Stimulated activated CD8-positive, alpha-beta memory T cell treated with anti-CD3 and anti-CD28 coated beads, Interleukin-15, amount 100 ng/mL, for 4 hours (primary cell): ENCODE results near the gene ZNF672.
A peak's percentile ranks its signal among the peaks of the same experiment; 100 is the strongest.
"Not testable (repeated sequence)": the region's sequence is repeated elsewhere in the genome, so short reads cannot be mapped to it uniquely, and the experiment has no call there.

Experiments used
- DNase-seq, 2 donors: peaks; one replicate each; pipeline ENCODE4 v3.0.0-alpha.2; 2020; ENCODE audit warnings: low read depth in 2 of 2

ZNF672 gene

DNA sequence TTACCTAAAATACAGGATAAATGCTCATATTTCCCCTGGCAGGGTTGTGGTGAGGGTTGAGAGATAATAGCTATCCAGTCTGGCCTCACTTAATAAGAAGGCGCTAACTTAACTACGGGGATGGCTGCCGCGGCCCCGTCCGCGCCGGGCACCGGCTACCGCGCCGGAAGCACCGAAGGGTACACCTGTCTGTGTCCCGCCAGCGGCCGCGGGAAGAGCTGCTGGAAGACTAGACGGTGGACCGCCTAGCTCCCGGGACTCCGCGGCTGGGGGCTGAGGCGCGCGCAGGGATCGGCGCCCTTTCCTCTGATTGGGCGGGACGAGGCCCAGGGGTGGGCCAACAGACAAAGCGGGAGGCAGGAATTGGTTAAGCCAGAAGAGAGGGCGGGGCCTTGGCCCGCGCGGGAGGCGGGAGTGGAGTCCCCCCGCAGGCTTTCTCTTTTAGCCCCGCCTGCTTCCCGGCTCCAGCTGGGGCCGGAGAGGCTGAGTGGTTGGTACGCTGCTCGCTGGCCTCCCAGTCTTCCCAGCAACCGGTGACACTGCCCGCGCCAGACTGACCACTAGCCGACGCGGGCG, at the start of gene ZNF672:
TSS of gene ZNF672 (plus strand) at position 444 of the 576 bp plus-strand sequence. CDS start 9,051 bp downstream, outside the sequence.
- DNase-seq: peak; percentile 84 to 87

DNA sequence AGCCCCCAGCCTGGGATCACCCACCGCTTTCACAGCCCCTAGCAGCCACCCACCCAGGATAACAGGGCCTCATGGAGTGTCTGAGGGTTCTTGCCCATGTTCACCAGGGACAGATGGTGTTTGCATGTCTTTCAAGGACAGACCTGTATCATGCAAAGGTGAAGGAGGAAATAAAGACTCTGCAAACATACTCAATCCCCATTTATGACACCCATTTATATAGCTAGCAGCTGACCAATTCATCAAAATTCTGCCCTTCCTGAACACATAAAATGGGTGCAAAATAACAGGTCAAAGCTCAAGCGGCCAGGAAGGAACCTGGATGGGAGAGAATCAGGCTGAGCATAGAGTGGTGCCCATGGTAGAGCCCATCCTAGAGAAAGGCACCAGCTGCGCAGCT, 49.7 kb upstream of the ZNF672 start:
- no peak for DNase-seq

DNA sequence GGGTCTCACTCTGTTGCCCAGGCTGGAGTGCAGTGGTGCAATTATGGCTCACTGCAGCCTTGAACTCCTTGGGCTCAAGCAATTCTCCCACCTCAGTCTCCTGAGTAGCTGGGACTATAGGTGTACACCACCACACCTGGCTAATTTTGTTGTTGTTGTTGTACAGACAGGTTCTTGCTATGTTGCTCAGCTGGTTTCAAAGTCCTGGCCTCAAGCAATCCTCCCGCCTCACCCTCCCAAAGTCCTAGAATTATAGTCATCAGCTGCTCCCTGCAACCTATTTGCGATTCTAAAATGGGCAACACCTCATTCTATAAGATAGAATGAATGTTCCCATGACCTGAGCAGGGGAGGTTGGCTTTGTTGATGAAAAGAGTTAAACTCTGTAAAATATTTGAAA, 48.7 kb upstream of the ZNF672 start:
- DNase-seq: not testable (repeated sequence)

DNA sequence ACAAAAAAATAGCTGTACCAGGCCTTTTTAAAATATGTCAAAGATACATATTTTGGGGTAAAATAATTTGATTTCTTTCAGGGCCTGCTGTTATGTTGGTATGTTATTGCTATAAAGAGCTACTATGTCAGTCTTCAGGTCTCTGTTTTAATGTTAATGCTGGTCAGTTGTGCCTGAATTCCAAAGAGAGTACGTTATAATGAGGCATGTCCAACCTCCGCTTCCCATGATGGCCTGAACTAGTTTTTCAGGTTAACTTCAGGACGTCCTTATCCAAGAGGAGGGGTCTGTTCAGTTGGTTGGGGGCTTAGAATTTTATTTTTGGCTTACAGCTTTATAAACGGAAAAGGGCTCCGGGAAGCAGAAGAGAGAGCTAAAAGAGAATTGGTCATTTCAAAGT, 47.6 kb upstream of the ZNF672 start:
- DNase-seq: no peak

DNA sequence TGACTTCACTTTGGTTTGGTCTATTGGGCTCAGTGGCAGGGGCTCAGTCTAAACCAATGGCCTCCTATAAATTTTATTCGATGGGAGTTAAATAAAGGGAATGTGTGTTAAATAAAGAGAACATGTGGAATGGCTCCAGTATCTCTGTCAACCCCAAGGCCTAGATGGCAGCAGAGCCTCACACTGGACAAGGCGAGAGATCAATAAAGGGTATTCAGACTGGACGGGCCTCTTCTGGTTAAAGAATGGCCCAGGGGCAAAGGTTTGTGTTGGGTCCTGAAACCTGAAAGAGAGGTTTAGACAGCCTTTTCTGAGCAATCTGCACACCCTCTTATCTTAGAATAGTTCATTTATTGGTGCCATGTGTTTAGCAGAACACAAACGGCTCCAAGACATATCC, 47.0 kb upstream of the ZNF672 start:
- DNase-seq: no peak

DNA sequence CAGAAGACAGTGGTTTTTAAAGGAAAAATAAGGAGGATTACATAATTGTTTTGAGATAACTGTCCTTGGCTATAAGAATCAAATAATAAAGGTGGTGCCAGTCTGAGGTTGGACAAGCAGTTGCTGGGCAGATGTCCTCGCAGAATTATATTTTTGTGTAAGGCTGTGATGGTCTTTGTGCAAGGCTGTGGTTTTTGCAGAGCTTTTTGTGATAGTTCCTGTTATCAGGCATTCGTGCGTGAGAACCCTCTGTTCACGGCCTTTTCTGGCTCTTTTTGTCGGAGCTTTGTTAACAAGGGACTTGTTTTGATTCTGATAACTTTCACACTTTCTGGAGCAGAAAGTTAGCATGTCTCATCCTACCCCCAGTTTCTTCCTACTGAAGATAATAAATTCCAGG, 45.7 kb upstream of the ZNF672 start:
- DNase-seq: no peak

DNA sequence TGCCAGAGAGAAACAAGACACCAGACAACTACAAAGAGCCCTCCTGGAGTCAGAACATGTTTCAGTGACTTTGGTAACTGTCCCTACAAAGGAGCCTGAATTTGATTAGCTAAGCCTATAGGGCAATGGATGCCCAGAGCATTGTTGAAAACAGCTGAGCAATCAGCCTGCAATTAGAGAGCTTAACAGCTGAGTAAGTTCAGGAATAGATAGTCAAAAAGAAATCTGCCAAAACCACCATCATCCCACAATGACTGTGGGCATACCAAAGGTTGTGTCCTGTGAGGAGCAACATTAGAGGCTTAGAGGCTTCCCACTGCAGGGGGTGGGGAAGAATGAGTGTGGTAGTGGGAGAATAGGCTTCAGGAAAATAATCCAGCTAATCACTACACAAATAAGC, 44.4 kb upstream of the ZNF672 start:
- DNase-seq: no peak

DNA sequence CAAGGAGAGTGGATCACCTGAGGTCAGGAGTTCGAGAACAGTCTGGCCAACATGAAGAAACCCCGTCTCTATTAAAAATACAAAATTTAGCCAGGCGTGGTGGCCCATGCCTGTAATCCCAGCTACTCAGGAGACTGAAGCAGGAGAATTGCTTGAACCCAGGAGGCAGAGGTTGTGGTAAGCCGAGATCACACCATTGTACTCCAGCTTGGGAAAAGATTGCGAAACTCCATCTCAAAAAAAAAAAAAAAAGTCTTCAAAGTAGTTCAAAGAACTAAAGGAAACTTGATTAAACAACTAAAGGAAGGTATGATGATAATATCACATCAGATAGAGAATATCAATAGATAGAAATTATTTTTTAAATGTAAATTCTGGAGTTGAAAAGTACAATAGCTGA, 43.4 kb upstream of the ZNF672 start:
- not testable (repeated sequence) for DNase-seq

DNA sequence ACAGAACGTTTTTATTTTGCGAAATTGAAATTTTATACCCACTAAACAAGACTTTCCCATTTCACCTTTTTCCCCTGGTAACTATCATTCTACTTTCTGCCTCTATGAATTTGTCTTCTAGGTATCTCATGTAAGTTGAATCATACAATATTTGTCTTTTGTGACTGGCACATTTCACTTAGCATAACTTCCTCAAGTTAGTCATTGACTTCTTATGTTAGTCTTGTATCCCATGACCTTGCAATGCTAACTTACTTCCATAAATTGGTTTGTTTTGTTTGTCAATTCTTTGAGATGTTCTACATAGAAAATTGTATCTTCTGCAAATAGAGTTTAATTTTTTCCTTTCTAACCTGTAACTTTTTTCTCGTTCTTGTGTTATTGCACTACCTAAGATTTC, 39.2 kb upstream of the ZNF672 start:
- DNase-seq: no peak

DNA sequence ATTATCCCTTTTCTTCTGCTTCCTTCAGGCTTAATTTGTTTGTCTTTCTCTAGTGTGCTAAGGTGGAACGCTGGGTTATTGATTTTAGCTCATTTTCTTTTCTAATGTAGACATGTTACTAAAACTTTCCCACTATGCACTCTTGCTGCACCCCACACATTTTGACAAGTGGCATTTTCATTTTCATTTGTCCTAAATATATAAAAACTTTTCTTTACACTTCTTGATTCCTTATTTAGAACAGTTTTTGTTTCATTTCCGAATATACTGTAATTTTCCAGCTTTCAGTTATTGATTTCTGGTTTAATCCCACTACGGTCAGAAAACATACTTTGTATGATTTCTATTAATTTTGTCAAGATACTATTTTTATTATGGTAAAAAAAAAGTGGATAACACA, 37.6 kb upstream of the ZNF672 start:
- DNase-seq: no peak

DNA sequence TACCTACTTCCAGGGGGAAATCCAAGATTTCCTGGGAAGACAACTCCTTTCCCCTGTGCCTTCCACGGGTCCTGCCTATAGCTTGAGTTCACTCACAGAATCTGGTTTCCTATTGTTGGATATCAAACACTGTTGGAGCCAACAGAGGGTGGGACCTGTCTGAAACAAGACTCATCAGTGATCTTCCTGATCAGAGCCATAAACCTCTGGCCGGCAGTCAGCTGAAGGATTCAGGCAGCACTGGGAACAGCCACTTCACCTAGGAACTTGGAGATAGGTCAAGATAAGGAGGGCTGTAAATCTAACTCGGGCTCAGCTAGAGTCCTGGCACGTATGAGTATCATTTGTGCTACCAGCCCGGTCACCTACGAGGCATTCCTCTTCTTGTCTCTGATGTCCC, 35.6 kb upstream of the ZNF672 start:
- DNase-seq: no peak

DNA sequence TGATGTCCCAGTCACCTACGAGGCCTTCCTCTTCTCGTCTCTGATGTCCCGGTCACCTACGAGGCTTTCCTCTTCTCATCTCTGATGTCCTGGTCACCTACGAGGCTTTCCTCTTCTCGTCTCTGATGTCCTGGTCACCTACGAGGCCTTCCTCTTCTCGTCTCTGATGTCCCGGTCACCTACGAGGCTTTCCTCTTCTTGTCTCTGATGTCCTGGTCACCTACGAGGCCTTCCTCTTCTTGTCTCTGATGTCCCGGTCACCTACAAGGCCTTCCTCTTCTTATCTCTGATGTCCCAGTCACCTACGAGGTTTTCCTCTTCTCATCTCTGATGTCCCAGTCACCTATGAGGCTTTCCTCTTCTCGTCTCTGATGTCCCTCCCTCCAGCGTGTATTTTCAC, 34.5 kb upstream of the ZNF672 start:
- DNase-seq: not testable (repeated sequence)

DNA sequence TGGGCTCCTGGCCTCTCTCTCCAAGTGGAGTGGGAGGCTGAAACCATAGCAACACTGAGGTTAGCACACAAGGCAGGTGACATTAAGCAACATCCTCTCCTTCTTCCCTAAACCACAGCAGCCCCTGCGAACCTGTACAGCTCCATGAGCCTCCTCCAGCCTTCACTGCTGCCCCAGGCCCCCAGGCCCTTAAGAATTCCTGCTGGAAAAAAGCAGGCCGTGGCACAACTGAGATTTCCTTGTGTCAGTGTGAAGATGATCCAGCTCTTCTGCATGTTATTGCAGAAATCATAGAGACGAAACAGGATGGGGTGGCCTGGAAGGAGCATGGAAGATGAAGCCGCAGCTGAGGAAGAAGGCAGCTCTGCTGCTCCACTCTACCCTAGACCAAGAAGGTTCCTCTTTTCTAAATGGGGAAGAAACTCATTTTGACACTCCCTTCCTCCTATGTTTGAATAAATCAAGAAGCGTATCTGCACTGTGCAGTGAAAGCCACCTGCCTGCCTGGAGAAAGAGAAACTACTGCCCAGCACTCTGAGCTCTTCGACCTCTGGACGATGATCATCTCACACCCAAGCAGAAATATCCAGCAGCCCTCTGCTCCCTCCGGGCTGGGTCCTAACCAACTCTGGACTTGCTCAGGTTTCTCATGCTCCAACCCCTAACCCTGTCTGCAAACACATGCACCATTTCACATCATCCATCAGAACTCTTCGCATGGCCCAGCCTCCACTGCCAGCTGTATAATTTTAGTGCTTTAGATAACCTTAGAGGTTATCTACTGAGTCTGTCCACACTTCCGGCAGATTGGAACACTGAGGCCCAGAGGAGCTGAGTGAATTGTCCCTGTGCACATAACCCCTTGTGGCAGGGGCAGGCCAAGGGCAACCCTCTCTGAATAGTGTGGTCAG, 33.0 kb upstream of the ZNF672 start:
- no peak for DNase-seq

DNA sequence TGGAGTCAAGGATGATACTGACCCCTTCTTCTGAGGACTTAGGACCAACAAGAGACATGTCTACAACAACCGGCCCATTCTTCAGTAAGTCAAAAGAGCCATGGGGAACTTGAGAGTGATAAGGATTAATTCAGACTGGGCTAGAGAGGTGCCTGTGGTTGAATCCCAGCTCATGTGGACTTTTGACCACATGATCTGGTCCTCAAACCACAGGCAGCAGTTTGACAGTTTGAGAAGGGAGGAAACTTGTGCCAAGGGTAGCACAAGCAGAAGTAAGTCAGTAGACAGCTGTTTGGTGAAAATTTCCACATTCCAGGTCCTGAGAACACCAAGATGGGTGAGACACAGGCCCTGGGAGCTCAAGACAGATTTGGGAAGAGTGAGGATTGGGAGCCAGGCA, 32.1 kb upstream of the ZNF672 start:
- no peak for DNase-seq

DNA sequence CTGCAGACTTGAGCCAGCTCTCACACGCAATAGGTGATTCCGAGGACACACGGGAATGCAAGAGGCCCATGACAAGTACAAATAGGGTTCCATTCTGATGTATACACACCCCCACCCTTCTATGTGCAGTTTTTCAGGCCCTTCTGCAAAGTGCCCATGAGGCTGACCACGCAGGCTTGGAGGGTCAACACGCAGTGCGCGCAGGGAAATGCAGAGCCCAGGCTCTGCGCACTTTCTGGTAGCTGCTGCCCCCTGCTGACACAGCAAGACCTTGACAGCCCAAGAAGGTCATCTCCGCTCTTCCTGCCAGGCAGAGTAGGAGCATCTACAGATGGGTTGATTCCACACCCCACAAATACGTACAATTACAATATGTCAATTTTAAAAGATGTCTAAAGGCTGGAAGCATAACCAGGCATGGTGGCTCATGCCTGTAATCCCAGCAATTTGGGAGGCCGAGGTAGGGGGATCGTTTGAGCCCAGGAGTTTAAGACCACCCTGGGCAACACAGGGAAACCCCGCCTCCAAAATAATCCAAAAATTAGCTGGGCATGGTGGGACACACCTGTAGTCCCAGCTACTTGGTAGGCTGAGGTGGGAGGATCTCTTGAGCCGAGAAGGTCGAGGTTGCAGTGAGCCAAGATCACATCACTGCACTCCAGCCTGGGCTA, 30.8 kb upstream of the ZNF672 start:
- DNase-seq: no peak

DNA sequence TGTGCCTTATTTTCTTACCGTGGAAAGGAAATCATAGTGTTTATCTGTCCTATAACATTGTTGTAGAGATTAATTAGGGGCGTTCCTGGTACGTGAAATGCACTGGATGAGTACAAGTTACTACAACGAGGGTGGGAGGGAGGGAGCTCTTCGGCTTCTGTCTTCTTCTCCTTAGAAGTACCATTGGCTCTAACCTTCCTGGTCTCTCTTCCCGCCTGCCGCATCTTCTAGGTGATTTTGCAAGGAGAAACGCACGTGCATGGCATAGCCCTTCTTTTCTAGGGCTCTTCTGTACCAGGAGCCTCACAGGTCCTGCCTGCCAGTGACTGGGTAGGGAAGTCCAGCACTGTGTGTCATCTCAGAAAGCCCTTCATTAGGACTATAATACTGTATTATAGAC, 29.1 kb upstream of the ZNF672 start:
- no peak for DNase-seq

DNA sequence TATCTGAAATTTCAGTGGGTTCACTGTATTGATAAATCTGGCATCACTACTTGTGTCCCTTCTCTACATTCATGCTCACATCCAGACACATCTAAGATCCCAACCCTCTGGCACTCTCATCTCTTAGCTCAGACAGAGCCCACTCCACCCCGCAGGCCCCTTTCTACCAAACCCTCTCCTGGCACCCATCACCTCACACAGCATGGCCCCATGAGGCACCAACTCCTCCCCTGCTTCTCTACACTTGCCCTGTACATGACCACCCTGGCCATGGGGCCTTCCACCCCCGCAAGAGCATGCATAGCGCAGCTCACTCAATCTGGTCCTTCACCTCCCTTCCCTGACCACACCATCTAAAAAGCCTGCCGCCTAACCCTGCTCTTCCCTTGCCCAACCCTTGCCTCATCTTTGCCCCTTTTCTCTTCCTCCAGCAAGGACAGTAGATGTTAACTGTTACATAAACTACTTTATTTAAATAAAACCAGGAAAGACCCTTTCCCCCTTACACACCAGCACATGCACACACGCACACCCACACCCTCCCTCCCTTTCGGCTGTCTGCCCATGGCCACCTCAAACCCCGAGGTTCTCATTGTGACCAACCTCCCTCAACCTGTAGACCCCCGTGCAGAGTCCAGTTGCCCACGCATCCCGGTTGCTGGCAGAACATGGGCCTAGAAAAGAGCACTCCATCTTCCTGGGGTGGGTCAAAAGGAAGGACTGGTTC, 27.9 kb upstream of the ZNF672 start:
- DNase-seq: no peak

DNA sequence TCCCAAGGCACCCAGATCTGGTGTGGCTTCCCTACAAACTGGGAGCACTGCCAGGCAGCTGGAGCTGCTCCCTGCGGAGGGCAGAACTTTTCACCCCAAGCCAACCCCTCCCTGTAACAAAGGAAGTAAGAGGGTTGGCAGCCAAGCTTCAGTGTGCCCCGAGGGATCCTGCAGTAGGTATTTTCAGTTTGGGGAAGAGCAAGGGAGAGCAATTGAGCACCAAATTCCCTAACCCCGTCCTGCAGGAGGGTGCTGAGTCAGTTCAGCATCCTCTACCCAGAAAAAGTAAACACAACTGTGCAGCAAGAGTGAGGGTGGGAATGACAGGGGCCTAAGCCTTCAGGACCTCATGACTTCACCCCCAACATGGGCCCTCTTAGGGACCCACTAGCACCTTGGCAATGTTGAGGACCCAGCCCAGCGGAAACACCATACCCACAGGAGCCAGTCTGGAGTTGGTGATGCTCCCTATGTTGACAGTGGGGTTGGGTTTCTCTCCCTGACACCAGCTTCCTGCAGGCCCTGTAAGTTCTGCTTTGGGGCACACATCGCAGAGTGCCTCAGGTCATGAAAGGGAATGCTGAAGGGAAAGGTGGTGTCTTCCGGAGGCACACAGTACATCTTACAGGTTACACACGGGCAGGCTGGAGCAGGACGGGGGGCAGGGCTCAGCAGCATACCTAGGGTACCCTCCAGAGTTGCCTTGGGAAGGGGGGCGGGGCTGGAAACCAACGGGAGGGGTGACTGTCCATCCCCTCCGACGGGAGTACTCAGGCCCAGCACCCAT, 27.1 kb upstream of the ZNF672 start:
- no peak for DNase-seq

DNA sequence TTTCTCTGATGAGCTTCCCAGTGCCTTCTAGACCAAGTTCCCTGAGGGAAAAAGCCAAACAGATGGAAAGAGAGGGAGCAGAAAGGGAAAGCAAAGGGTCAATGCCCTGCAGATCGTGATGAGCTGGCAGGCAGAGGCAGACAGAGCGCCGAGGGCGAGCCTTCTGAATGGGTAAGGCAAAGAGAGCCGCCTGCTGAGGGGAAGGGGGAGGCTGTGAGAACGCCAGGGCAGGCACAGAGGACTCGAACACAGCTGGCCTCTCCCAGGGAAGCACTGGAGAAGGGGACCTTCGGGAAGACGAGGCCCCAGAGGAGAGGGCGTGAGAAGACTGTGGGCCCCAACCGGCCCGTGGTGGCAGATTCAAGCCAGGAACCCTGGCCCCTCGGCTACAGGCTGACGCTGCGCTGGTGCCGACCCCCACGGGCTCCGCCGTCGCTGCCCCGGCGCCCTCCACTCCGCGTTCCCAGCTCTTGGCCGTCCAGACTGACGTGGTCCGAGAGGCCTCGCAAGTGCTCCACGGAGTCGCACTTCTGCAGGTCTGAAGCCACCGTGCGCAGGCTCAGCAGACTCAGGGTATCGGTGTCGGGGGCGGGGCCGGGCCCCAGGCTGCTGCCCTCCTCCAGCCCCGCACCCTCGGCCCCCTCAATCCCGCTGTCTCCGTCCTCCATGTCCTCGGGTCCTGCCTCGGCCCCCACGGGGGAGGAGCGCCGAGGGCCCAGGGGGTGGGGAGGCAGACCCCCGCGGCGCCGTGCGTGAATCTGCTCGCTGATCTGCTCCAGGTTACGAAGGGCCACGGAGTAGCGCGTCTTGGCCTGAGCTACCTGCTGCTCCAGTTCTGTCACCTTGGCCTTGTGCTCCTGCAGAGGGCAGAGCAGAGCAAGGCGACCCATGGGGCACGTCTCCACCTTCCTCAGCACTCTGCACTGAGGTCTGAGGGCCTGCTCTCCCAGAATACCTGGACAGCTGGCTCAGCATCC, 26.2 kb upstream of the ZNF672 start:
- DNase-seq: no peak

DNA sequence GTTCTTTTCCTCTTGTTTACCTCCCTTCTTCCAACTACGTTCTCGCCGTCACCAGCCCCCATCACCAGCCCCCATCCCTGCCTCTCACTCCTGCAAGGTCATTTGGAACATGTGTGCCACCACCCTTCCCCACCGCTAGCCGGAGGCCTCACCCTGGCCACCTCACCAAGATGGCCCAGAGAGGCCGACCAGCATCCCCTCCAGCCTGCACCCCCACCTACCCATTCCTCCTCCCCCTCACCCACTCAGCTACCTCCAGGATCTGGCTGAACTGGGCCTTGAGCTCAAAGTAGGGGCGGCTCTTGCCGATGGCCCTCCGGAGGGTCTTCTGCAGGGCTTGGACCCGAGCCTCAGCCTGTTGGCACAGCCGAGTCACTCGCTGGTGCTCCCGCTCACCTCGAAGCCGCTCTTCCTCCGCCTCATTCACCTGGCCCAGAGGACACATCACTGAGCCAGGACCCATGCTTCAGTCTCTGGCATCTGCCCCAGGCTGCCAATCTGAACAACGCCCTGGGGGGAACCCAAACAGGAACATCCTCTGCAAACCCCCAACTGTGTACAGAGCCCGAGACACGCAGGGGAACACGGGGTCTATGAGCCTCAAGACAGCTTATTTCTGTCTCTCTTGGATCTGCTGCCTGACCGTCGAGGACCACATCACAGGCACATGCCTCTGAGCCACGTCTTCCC, 25.1 kb upstream of the ZNF672 start:
- no peak for DNase-seq
